Measurements from ENCODE around the gene ZNF646. TPM values are rescaled to one million over a fixed set of nuclear protein-coding genes. Genes with fewer than 3 reads are reported as not detected.

Gene ZNF646
- total and polyA plus RNA-seq, 2 donors (not counting 3 experiments of a cell fraction or from before 2014, with no cell fraction given): 4.1 to 15.9 TPM

GRCh38 chr16:31086629-31086906 is 12.3 kb downstream of the ZNF646 start:
- no peaks in the 10 kb centered on the region for H4K20me1 ChIP-seq (replicated peaks; ENCODE audit: control insufficient read depth, extremely low read depth, insufficient read depth, low read length)
- H3K4me3 ChIP-seq (replicated peaks in 1 of 3; ENCODE audit: insufficient read depth in 1 of 3, low read depth in 1 of 3, low read length in 3 of 3): no peak overlapping the region
- BruUV-seq (replicated peaks): no TSS peak
- no peaks in the 10 kb centered on the region for H3K79me2 ChIP-seq (ENCODE audit: control insufficient read depth, insufficient read depth, low read length)
- no peak overlapping the region for H3K4me2 ChIP-seq (ENCODE audit: insufficient read depth, low read length)
- H3K36me3 ChIP-seq (ENCODE audit: control insufficient read depth in 2 of 2, extremely low read depth in 1 of 2, insufficient read depth in 2 of 2, low read length in 2 of 2): peaks cover 2 to 12% of the 10 kb centered on the region in 2 experiments
- no peak for DNase-seq (ENCODE audit: low read depth, low spot score)
- H3K9ac ChIP-seq (replicated peaks; ENCODE audit: extremely low read depth, insufficient read depth, low read length): no peak overlapping the region
- H2AFZ ChIP-seq (ENCODE audit: low read depth, low read length): no peak overlapping the region
- H3K27ac ChIP-seq (ENCODE audit: insufficient read depth, low read depth, low read length): no peak overlapping the region
- no peak for FAIRE-seq
- TF ChIP-seq EZH2 (IDR thresholded peaks at IDR 0.05; ENCODE audit: borderline replicate concordance, low read depth, low read length, severe bottlenecking) (no peak), JUN (IDR thresholded peaks at IDR 0.05; ENCODE audit: borderline replicate concordance, insufficient read depth, insufficient read length, low read depth) (no peak), POLR2A (IDR thresholded peaks at IDR 0.05; ENCODE audit: low read depth, low read length) (no peak), MYC (IDR thresholded peaks at IDR 0.05; ENCODE audit: low read depth, low read length) (no peak), POLR2AphosphoS5 (IDR thresholded peaks at IDR 0.05; ENCODE audit: insufficient read depth, low read depth, low read length) (no peak), MAX (IDR thresholded peaks at IDR 0.05; ENCODE audit: insufficient read depth, insufficient read length) (no peak), FOS (IDR thresholded peaks at IDR 0.05; ENCODE audit: borderline replicate concordance, insufficient read depth, low read length) (no peak), CTCF (IDR thresholded peaks at IDR 0.05; ENCODE audit: extremely low read depth in 1 of 2, insufficient read depth in 1 of 2, low read depth in 1 of 2, low read length in 2 of 2) (no peak), GATA2 (IDR thresholded peaks at IDR 0.05; ENCODE audit: insufficient read depth, insufficient read length, low read depth, low read length) (no peak)
- POLR2A ChIA-PET: interaction anchor here (0.6 kb wide), 1 partner anchor 126 kb away, joined by 7 read pairs; no protein-coding TSS in a partner anchor
- no peaks in the 10 kb centered on the region for H3K4me1 ChIP-seq (ENCODE audit: control insufficient read depth, extremely low read depth, insufficient read depth, low read length)
- dilution Hi-C loops (cut with MboI; ENCODE audit: extremely low pct_ligation_motif_present, low sequenced_read_pairs) (no loop called here), intact Hi-C loops (cut with micrococcal nuclease) (no loop called here)
- no peaks in the 10 kb centered on the region for H3K9me3 ChIP-seq (replicated peaks; ENCODE audit: control insufficient read depth, insufficient read depth, low read length)
- no peaks in the 10 kb centered on the region for H3K27me3 ChIP-seq (ENCODE audit: control insufficient read depth in 2 of 2, insufficient read depth in 2 of 2, low read length in 2 of 2)
- CTCF ChIA-PET: interaction anchor here (1.8 kb wide), 1 partner anchor 102 kb away, joined by 5 read pairs; the partner anchor contains the start of gene HSD3B7
- no peaks in the 10 kb centered on the region for H3K9me1 ChIP-seq (replicated peaks; ENCODE audit: control insufficient read depth, extremely low read depth, insufficient read depth, low read length)

Measured in endothelial cell of umbilical vein (primary cell).